OCI-M2 (cell line): Measurements from ENCODE around the gene TSPO.

Experiments used
- DNase-seq: peaks from one replicate; lab custom pipeline; 2025; ENCODE audit not compliant: unreplicated experiment; lab: John Stamatoyannopoulos, UW

The TSPO gene

GRCh38 chr22:43199541-43199940 is 48.2 kb downstream of the TSPO start:
- no peak for DNase-seq

- DNase-seq, result no peak
These were observed 48.7 kb downstream of the TSPO start for GRCh38 chr22:43200031-43200430.

GRCh38 chr22:43200555-43200954 is 49.2 kb downstream of the TSPO start:
- DNase-seq, result no peak

- DNase-seq, result no peak
These were observed 50.3 kb downstream of the TSPO start for GRCh38 chr22:43201486-43202219.

GRCh38 chr22:43202326-43202725 is 51.0 kb downstream of the TSPO start:
- no peak for DNase-seq

GRCh38 chr22:43202756-43203410 is 51.5 kb downstream of the TSPO start:
- no peak for DNase-seq

- no peak for DNase-seq
These were observed 52.2 kb downstream of the TSPO start for GRCh38 chr22:43203471-43203981.

GRCh38 chr22:43205261-43205691 is 53.9 kb downstream of the TSPO start:
- DNase-seq, result no peak

- no peak for DNase-seq
These were observed 54.6 kb downstream of the TSPO start for GRCh38 chr22:43205748-43206508.

GRCh38 chr22:43206509-43207161 is 55.3 kb downstream of the TSPO start:
- DNase-seq, result no peak

- no peak for DNase-seq
These were observed 56.0 kb downstream of the TSPO start for GRCh38 chr22:43207386-43207785.

GRCh38 chr22:43207849-43208702 is 56.7 kb downstream of the TSPO start:
- no peak for DNase-seq

GRCh38 chr22:43208703-43209522 is 57.6 kb downstream of the TSPO start:
- no peak for DNase-seq

- DNase-seq, result no peak
These were observed 58.1 kb downstream of the TSPO start for GRCh38 chr22:43209523-43209890.

- DNase-seq, result no peak
These were observed 58.6 kb downstream of the TSPO start for GRCh38 chr22:43209971-43210370.

GRCh38 chr22:43210631-43211515 is 59.5 kb downstream of the TSPO start:
- no peak for DNase-seq

- no peak for DNase-seq
These were observed 60.6 kb downstream of the TSPO start for GRCh38 chr22:43211941-43212433.

- no peak for DNase-seq
These were observed 61.1 kb downstream of the TSPO start for GRCh38 chr22:43212434-43212952.
